ENCODE measurements around the gene NKX6-2. TPM values are rescaled to one million over a fixed set of nuclear protein-coding genes. Genes with fewer than 3 reads are reported as not detected.

The NKX6-2 gene
- total and polyA plus RNA-seq, 2 of the 8 experiments (the other 6 are each of a cell fraction or from before 2014, with no cell fraction given): 0.06 TPM; not detected in 1

DNA sequence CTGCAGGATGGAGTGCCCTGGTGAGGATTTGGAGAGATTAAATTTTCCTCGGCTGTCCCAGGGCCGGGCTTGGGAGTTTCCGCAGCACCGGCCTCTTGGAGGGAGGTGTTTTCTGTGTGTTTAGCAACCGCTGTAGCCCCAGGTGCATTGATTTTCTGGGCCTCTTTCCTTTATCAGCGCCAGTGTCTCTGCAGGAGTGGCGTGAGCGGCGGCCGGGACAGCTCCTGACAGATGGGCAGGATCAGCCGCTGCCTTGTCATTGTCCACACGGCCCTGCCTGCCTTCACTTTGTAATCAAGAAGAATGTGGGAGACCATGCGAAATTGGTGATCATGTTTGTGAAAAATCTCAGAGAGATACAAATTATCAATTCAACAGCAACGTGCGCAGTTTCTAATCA, 32.4 kb downstream of the NKX6-2 start (continued):
- TF ChIP-seq, protein P1, sequence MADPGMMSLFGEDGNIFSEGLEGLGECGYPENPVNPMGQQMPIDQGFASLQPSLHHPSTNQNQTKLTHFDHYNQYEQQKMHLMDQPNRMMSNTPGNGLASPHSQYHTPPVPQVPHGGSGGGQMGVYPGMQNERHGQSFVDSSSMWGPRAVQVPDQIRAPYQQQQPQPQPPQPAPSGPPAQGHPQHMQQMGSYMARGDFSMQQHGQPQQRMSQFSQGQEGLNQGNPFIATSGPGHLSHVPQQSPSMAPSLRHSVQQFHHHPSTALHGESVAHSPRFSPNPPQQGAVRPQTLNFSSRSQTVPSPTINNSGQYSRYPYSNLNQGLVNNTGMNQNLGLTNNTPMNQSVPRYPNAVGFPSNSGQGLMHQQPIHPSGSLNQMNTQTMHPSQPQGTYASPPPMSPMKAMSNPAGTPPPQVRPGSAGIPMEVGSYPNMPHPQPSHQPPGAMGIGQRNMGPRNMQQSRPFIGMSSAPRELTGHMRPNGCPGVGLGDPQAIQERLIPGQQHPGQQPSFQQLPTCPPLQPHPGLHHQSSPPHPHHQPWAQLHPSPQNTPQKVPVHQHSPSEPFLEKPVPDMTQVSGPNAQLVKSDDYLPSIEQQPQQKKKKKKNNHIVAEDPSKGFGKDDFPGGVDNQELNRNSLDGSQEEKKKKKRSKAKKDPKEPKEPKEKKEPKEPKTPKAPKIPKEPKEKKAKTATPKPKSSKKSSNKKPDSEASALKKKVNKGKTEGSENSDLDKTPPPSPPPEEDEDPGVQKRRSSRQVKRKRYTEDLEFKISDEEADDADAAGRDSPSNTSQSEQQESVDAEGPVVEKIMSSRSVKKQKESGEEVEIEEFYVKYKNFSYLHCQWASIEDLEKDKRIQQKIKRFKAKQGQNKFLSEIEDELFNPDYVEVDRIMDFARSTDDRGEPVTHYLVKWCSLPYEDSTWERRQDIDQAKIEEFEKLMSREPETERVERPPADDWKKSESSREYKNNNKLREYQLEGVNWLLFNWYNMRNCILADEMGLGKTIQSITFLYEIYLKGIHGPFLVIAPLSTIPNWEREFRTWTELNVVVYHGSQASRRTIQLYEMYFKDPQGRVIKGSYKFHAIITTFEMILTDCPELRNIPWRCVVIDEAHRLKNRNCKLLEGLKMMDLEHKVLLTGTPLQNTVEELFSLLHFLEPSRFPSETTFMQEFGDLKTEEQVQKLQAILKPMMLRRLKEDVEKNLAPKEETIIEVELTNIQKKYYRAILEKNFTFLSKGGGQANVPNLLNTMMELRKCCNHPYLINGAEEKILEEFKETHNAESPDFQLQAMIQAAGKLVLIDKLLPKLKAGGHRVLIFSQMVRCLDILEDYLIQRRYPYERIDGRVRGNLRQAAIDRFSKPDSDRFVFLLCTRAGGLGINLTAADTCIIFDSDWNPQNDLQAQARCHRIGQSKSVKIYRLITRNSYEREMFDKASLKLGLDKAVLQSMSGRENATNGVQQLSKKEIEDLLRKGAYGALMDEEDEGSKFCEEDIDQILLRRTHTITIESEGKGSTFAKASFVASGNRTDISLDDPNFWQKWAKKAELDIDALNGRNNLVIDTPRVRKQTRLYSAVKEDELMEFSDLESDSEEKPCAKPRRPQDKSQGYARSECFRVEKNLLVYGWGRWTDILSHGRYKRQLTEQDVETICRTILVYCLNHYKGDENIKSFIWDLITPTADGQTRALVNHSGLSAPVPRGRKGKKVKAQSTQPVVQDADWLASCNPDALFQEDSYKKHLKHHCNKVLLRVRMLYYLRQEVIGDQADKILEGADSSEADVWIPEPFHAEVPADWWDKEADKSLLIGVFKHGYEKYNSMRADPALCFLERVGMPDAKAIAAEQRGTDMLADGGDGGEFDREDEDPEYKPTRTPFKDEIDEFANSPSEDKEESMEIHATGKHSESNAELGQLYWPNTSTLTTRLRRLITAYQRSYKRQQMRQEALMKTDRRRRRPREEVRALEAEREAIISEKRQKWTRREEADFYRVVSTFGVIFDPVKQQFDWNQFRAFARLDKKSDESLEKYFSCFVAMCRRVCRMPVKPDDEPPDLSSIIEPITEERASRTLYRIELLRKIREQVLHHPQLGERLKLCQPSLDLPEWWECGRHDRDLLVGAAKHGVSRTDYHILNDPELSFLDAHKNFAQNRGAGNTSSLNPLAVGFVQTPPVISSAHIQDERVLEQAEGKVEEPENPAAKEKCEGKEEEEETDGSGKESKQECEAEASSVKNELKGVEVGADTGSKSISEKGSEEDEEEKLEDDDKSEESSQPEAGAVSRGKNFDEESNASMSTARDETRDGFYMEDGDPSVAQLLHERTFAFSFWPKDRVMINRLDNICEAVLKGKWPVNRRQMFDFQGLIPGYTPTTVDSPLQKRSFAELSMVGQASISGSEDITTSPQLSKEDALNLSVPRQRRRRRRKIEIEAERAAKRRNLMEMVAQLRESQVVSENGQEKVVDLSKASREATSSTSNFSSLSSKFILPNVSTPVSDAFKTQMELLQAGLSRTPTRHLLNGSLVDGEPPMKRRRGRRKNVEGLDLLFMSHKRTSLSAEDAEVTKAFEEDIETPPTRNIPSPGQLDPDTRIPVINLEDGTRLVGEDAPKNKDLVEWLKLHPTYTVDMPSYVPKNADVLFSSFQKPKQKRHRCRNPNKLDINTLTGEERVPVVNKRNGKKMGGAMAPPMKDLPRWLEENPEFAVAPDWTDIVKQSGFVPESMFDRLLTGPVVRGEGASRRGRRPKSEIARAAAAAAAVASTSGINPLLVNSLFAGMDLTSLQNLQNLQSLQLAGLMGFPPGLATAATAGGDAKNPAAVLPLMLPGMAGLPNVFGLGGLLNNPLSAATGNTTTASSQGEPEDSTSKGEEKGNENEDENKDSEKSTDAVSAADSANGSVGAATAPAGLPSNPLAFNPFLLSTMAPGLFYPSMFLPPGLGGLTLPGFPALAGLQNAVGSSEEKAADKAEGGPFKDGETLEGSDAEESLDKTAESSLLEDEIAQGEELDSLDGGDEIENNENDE (IDR thresholded peaks at IDR 0.05; ENCODE audit: insufficient replicate concordance, low read length): no peak
- TF ChIP-seq TCF12 (IDR thresholded peaks at IDR 0.05; ENCODE audit: low read depth, low read length) (no peak), POLR2AphosphoS5 (IDR thresholded peaks at IDR 0.05; ENCODE audit: low read depth, low read length) (no peak), RBBP5 (IDR thresholded peaks at IDR 0.05; ENCODE audit: borderline replicate concordance, low read depth, low read length) (no peak), RFX5 (IDR thresholded peaks at IDR 0.05; ENCODE audit: borderline replicate concordance, low read depth, low read length) (no peak), TBP (IDR thresholded peaks at IDR 0.05; ENCODE audit: low read depth, low read length) (no peak), HDAC6 (IDR thresholded peaks at IDR 0.05; ENCODE audit: low read depth, low read length) (no peak), CEBPB (IDR thresholded peaks at IDR 0.05; ENCODE audit: low read depth, low read length) (no peak), HDAC2 (IDR thresholded peaks at IDR 0.05; ENCODE audit: borderline replicate concordance in 1 of 2, low read depth in 2 of 2, low read length in 2 of 2) (no peak), SP4 (IDR thresholded peaks at IDR 0.05; ENCODE audit: low read length) (no peak)
- TF ChIP-seq, protein P2, sequence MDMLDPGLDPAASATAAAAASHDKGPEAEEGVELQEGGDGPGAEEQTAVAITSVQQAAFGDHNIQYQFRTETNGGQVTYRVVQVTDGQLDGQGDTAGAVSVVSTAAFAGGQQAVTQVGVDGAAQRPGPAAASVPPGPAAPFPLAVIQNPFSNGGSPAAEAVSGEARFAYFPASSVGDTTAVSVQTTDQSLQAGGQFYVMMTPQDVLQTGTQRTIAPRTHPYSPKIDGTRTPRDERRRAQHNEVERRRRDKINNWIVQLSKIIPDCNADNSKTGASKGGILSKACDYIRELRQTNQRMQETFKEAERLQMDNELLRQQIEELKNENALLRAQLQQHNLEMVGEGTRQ (IDR thresholded peaks at IDR 0.05; ENCODE audit: low read length): no peak

Measured in H1 (cell line).